Kidney epithelial cell (primary cell): ENCODE data around the gene GNB3. TPM values are rescaled to one million over a fixed set of nuclear protein-coding genes. Genes with fewer than 3 reads are reported as not detected.

Experiments
- DNase-seq: peaks from one replicate; pipeline ENCODE4 v3.0.0-alpha.2; 2010; ENCODE audit warnings: low read depth
- H3K27me3 ChIP-seq: 2 replicates; pipeline ENCODE4 v1.6.0; 2011; ENCODE audit warnings: low read length; ENCODE audit not compliant: control insufficient read depth, insufficient read depth
- H3K36me3 ChIP-seq: 2 replicates; pipeline ENCODE4 v1.5.1; 2011; ENCODE audit warnings: low read length; ENCODE audit not compliant: control insufficient read depth, insufficient read depth
- H3K4me3 ChIP-seq: 2 replicates; pipeline ENCODE4 v1.5.1; 2011; ENCODE audit warnings: low read depth, mild to moderate bottlenecking, control low read depth, low read length
- total RNA-seq: library from RNA; depleted of rRNA; stranded (reverse); fragments of >200 nt; gene quantifications from 2 replicates; pipeline ENCODE4 v1.2.3, GENCODE V29; 2015
- TF ChIP-seq, protein P1 (sequence below): IDR thresholded peaks from 2 replicates; pipeline ENCODE4 v1.5.1; 2011; ENCODE audit warnings: mild to moderate bottlenecking, moderate library complexity, low read length, control low read depth, inconsistent platforms; ENCODE audit not compliant: insufficient read depth, poor library complexity, severe bottlenecking

GNB3 gene
- total RNA-seq, 1 donor from 2014 or later, result 0.38 TPM

DNA sequence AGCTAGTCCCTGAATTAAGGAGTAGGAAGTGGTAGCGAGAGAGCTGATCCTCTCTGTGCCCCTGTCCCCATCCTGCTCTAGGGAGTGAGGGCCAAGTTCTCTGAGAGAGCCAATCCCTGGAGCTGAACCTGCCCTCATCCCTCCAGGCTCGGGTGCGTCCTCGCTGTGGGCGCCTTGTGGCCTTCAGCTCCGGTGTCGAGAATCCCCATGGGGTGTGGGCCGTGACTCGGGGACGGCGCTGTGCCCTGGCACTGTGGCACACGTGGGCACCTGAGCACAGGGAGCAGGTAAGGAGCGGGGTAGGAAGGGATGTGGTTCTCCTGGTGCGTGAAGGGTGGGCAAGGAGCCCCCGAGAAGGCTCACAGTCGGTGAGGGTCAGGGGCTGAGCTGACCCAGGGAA, 1.9 kb upstream of the GNB3 start:
- no peaks in the 10 kb centered on the region for H3K27me3 ChIP-seq
- TF ChIP-seq, protein P1, sequence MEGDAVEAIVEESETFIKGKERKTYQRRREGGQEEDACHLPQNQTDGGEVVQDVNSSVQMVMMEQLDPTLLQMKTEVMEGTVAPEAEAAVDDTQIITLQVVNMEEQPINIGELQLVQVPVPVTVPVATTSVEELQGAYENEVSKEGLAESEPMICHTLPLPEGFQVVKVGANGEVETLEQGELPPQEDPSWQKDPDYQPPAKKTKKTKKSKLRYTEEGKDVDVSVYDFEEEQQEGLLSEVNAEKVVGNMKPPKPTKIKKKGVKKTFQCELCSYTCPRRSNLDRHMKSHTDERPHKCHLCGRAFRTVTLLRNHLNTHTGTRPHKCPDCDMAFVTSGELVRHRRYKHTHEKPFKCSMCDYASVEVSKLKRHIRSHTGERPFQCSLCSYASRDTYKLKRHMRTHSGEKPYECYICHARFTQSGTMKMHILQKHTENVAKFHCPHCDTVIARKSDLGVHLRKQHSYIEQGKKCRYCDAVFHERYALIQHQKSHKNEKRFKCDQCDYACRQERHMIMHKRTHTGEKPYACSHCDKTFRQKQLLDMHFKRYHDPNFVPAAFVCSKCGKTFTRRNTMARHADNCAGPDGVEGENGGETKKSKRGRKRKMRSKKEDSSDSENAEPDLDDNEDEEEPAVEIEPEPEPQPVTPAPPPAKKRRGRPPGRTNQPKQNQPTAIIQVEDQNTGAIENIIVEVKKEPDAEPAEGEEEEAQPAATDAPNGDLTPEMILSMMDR, result no peak
- no peak overlapping the region for H3K4me3 ChIP-seq
- peaks cover 2% of the 10 kb centered on the region for H3K36me3 ChIP-seq
- DNase-seq, result no peak

- DNase-seq, result no peak
- Histone ChIP-seq H3K27me3 (no peaks in the 10 kb centered on the region), H3K4me3 (no peak overlapping the region), H3K36me3 (peaks cover 2% of the 10 kb centered on the region)
- TF ChIP-seq, protein P1, result no peak
These were observed 1.1 kb upstream of the GNB3 start for GRCh38 chr12:6839482-6840201.

- Histone ChIP-seq H3K36me3 (peaks cover 2% of the 10 kb centered on the region), H3K27me3 (no peaks in the 10 kb centered on the region), H3K4me3 (no peak overlapping the region)
- TF ChIP-seq, protein P1, result no peak
- no peak for DNase-seq
These were observed 395 bp upstream of the GNB3 start for GRCh38 chr12:6840330-6840729.

DNA sequence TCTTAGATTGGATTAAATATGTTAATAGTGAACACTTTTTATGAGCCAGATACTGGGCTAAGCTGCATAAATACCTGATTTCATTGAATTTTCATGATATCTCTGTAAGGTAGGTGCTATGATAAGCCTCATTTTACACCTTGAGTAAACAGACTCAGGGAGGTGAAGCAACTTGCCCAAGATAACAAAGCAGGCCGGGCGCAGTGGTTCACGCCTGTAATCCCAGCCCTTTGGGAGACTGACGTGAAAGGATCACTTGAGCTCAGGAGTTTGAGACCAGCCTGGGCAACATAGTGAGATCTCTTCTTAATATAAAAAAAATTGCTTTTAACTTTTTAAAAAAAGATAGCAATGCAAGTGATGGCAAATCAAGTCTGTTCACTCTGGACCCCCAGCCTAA, 1.4 kb downstream of the GNB3 start:
- Histone ChIP-seq H3K36me3 (peaks cover 3% of the 10 kb centered on the region), H3K4me3 (no peak overlapping the region), H3K27me3 (no peaks in the 10 kb centered on the region)
- no peak for DNase-seq
- TF ChIP-seq, protein P1, result no peak

DNA sequence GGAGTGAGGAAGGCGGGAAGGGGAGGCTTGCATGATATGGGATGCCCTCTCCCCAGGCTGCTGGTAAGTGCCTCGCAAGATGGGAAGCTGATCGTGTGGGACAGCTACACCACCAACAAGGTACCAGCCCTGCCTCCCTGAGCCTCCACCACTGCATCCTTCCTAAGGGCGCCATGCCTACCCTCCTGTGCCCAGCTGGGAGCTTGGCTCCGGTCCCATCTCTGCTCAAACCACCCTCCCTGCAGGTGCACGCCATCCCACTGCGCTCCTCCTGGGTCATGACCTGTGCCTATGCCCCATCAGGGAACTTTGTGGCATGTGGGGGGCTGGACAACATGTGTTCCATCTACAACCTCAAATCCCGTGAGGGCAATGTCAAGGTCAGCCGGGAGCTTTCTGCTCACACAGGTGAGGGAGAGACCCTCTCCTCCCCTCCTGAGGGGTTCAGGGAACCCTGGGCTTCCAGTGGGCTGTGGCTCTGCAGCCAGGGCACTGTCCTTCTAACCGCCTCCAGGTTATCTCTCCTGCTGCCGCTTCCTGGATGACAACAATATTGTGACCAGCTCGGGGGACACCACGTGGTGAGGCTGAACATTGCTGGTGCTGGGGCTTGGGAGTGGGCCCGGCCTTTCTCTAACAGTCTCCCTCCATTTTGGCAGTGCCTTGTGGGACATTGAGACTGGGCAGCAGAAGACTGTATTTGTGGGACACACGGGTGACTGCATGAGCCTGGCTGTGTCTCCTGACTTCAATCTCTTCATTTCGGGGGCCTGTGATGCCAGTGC, 2.6 kb downstream of the GNB3 start:
- DNase-seq, result no peak
- H3K36me3 ChIP-seq, result peaks cover 6% of the 10 kb centered on the region
- no peak overlapping the region for H3K4me3 ChIP-seq
- no peaks in the 10 kb centered on the region for H3K27me3 ChIP-seq
- TF ChIP-seq, protein P1, result no peak
